ENCODE results near the gene JMJD1C.

GRCh38 chr10:63346015-63346441 lies 119.7 kb downstream of the JMJD1C start:
- no peak for TF ChIP-seq CTCF (IDR thresholded peaks at IDR 0.05)
- TF ChIP-seq POLR2A (IDR thresholded peaks at IDR 0.05) = no peak
